GM18507 (cell line): Measurements from ENCODE around the gene ZMYM3.

Source experiments
- DNase-seq: peaks from one replicate; pipeline ENCODE4 v3.0.0; 2011; ENCODE audit warnings: low read depth; ENCODE audit not compliant: insufficient read length; ENCODE audit errors: extremely low spot score
- FAIRE-seq: peaks from 2 replicates; lab custom pipeline; 2011; peaks lifted over from hg19 to GRCh38; lab: Jason Lieb, UNC

The ZMYM3 gene

DNA sequence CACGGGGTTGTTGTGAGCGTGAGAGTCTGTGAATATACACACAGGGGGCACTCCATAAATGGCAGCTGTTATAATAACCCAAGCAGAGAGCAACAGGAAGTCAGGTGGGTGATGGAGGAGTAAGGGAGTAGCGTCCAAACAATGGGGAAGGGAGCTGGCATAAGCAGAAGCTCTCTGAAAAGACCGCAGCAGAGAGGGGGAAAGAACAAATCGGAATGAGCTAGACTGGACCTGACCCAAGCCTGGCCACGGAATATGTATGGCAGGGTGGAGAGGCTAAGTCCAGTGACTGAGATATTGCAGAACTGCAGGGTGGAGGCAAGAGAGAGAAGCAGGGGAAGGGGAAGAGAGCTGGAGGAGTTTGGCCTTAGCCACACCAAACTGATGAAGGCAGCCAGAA, 37.5 kb downstream of the ZMYM3 start:
- DNase-seq, result no peak
- FAIRE-seq, result no peak

DNA sequence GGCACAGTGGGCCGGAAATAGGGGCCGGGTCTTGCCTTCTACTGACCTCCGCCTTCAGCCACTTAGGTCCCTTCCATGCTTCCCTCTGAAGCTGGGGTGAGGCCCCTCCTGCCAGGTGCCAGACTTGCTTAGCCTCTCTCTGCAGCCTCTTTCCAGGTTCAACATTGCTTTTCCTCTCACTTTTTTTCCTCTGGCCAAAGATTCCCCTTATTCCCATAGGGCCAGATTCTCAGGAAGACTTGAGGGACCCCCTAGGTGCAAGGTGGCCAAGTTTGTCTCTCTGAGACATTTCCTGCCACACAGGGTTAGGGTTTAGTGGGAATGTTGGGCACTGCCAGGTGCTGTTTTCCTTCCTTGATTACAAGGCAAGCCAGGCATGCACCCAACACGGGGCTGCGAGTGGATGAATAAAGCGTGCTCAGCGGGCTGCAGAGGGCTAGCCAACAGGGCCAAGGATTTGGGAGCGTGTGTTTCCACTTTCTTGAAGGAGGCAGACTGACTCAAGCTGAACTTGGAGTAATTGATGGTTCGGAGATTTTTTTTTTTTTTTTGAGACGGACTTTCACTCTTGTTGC, 38.5 kb downstream of the ZMYM3 start:
- FAIRE-seq (no peak), DNase-seq (no peak)

DNA sequence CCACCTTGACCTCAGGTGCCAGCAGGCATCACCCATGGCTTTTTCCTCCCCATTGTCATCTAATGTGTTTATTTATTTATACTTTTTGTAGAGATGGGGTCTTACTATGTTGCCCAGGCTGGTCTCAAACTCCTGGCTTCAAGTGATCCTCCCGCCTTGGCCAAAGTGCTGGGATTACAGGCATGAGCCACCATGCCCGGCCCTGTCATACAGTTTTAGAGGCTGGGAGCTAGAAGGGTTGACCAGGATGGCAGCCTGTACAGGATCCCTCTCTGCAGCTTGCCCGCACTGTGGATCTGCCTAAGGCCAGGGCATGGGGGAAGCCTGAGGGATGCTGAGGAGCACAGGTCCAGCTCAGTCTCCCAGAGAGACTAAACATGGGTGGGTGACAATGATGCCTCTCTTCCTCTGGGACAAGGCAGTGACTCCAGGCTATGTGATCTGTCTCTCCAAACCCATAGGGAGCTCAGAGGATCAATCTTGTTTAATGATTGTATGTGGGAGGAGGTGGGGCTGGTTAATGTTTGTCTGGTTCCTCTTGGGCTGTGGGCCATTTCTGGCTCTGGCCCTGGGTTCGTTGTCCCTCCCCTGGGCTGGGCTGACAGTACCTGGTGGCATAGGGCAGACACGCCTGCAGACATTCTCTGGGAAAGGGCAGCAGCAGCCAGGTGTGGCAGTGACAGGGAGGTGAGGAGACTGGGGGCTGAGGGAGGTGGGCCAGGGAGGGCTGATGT, 39.2 kb downstream of the ZMYM3 start:
- no peak for FAIRE-seq
- no peak for DNase-seq

DNA sequence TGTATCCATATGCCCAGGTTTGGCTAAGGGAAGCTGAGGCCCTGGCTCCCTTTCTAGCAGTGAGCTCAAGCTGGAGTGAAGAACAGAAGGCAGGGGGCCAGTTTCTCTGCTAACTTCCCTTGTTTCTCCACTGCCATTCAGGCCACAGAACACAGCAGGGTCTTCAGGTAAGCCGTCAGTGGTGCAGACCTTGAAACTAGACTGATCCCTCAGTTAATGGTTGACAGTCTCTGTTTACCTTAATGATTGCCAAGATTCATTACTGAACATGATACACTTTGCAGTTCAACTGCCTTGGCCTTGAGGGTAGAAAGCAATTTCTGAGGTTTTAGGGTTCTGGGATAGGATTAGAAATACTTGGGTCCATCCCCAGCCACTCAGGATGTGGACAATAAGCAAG, 39.8 kb downstream of the ZMYM3 start:
- no peak for DNase-seq
- no peak for FAIRE-seq

DNA sequence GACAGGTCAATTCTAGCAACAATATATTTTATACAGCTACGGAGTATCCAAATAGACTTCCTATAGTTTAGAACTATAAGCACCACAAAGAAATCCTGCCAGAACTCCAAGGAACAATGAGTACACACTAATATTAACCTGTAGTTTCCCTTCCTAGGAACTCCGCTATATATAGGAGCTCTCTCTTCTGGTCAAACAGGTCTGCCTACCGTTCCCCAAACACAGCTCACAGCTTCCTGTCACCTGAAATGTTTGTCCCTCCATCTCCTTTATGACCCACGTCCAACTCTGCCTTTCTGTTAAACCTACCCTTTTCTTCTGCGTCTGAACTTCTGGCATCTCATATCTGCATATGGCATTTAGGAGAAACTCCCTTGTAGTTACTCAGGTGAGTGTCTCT, 41.4 kb downstream of the ZMYM3 start:
- FAIRE-seq (no peak), DNase-seq (no peak)

DNA sequence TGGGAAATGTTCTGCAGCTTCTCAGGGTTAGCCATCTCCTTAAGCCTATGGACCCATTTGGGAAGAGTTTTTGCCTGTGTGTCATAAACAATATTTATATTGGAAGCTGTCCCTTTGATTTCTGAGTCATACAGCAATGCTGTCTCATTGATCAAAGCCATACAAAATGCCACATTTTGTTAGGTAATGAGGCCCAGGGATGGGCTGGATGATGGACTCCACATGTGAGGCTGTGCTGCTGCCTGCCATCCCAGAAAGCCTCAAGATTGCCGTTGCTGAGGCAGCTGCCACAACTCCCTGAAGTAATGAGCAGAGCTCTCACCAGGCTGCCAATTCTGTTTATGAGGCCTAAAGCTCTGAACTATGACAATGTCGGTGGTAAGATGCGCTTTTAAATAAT, 43.1 kb downstream of the ZMYM3 start:
- DNase-seq, result no peak
- FAIRE-seq, result no peak

DNA sequence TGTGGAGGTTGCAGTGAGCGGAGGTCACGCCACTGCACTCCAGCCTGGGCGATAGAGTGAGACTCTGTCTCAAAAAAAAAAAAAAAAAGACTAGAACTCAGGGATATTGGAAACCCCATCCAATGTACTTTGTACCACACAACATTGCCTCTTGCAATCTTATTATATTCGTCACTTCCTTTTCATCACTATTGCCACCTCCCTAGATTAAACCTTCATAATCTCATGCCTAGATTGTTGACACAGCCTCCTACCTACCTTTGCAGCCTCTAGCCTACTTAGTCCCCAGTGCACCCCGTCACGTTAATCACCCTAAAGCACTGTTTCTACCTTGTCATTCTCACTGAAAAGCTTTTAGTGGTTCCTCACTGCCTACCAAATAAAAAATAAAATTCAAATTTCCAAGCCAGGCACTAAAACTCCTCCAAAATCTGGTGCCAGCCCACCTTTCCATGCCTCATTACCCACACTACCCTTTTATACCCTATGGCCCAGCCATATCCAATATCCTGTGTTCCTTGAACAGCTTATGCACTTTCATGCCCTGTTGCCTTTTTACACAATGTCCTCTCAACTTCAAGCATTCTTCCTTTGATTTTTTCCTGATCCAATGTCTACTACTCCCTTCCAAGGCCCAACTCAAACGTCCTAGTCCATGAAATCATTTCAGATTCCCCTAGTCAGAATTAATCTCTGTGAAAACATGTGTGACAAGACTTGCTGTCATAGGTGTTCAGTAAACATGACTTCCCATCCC, 54.5 kb downstream of the ZMYM3 start:
- FAIRE-seq (no peak), DNase-seq (no peak)

DNA sequence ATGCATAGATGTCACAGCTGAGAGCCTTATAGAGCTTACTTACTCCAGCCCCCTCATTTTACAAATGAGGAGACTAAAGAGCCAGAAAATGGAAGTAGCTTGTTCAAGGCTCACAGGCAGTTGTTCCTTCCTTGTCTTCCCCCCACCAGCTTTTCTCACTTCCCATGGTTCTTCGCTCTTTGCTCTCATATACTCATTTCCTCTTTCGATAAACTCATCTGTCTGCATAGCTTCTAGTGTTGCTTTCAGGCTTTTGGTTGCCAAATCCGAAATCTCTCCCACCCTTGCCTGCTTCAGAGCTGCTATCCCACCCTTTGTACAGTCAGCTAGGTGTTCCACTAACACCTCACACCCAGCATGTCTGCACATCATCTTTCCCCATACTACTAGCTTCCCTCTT, 55.9 kb downstream of the ZMYM3 start:
- DNase-seq (no peak), FAIRE-seq (peak; percentile 91)

DNA sequence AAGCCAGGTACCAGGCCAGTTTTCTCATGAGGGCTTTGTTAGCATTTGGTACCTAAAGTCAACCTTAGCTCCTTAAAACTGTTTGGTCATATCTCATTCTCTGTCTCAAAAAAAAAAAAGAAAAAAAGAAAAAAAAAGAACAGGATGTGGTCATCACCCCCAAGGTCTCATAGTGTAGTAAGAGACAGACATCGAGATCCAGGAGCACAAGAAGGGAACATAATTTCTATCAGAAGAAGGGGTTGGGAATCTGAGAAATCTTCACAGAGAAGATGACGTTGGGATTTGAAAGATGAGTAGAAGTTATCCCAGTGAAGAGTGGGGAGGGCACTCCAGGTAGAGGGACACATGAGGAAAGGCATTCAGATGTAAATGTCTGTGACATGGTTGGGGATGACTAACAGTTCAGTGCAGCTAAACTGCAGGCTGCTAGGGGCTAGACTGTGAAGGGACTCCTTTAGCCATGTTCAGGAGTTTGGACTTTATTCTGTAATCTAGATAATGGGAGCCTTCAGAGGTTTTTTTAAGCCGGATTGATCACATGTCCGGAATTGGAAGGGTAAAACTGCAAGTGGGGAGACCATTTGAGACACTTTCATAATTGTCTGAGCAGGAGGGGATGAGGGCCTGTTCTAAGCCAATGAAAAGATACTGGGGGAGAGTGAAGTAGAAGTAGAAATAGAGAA, 57.8 kb downstream of the ZMYM3 start:
- FAIRE-seq (peak; percentile 66), DNase-seq (no peak)

DNA sequence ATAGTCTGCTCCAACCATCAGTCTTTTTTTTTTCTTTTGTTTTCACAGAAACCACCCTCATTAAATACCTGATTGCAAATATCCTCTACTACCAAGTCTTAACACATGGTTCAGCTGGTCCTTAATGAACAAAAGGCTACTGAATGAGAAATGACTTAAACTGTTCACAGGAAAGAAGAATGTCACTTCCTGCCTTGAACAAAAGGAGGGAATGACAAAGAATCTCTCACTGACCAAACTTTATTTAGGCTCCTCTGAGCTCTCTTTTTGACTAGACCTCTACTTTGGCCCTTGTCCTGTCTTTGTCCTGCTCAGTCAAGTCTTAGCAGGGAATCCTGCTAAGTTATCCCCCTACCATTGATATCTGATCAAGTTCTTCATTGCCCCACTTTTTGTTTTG, 62.7 kb downstream of the ZMYM3 start:
- no peak for FAIRE-seq

More for the DNA sequence above, 62.7 kb downstream of the ZMYM3 start:
- no peak for DNase-seq
